Measurements from ENCODE around the gene SUMF1.

GRCh38 chr3:4314688-4315087 is 152.4 kb downstream of the SUMF1 start:
- TF ChIP-seq ELF4 (IDR thresholded peaks at IDR 0.05) (no peak), TARDBP (IDR thresholded peaks at IDR 0.05) (no peak), SP1 (IDR thresholded peaks at IDR 0.05) (no peak), FOXA1 (IDR thresholded peaks at IDR 0.05) (no peak), ZNF384 (IDR thresholded peaks at IDR 0.05) (no peak), SUZ12 (IDR thresholded peaks at IDR 0.05) (no peak), HDGF (IDR thresholded peaks at IDR 0.05; ENCODE audit: borderline replicate concordance) (no peak), NFRKB (IDR thresholded peaks at IDR 0.05) (no peak), PKNOX1 (IDR thresholded peaks at IDR 0.05) (no peak), ARNT (IDR thresholded peaks at IDR 0.05) (no peak), BHLHE40 (IDR thresholded peaks at IDR 0.05; ENCODE audit: borderline replicate concordance) (no peak), FOXM1 (IDR thresholded peaks at IDR 0.05; ENCODE audit: borderline replicate concordance) (no peak), FOXK2 (IDR thresholded peaks at IDR 0.05) (no peak), LEF1 (IDR thresholded peaks at IDR 0.05; ENCODE audit: borderline replicate concordance) (no peak)

All from HEK293T (cell line).